Central memory CD8-positive, alpha-beta T cell (primary cell): ENCODE measurements around the gene PASD1.
"Not testable (repeated sequence)": the region's sequence is repeated elsewhere in the genome, so short reads cannot be mapped to it uniquely, and the experiment has no call there.

ENCODE experiments used
- ATAC-seq: fragments of 150-1000 bp; cut with Tn5 transposase; replicated peaks from 2 replicates; pipeline ENCODE4 v1.10.0; 2022; ENCODE audit warnings: mild to moderate bottlenecking, moderate FRiP score, moderate number of reproducible peaks; ENCODE audit not compliant: poor library complexity, severe bottlenecking; ENCODE audit errors: extremely low read depth
- DNase-seq, 2 donors: peaks; one replicate each; pipeline ENCODE4 v3.0.0; 2021; ENCODE audit warnings: low spot score in 2 of 2
- H3K27ac Mint-ChIP-seq: one replicate; pipeline ENCODE4 v1.8.0; 2022; ENCODE audit warnings: low read depth, mild to moderate bottlenecking, moderate library complexity, mixed read lengths
- H3K27me3 Mint-ChIP-seq: one replicate; pipeline ENCODE4 v1.8.0; 2022; ENCODE audit warnings: mixed read lengths
- H3K36me3 Mint-ChIP-seq: one replicate; pipeline ENCODE4 v1.8.0; 2022; ENCODE audit warnings: mild to moderate bottlenecking, moderate library complexity, mixed read lengths; ENCODE audit not compliant: insufficient read depth
- H3K4me1 Mint-ChIP-seq: one replicate; pipeline ENCODE4 v1.8.0; 2022; ENCODE audit warnings: mixed read lengths
- H3K4me3 Mint-ChIP-seq: one replicate; pipeline ENCODE4 v1.8.0; 2022; ENCODE audit warnings: mild to moderate bottlenecking, moderate library complexity, mixed read lengths
- H3K9me3 Mint-ChIP-seq: one replicate; pipeline ENCODE4 v1.8.0; 2022; ENCODE audit warnings: mixed read lengths

PASD1 gene

GRCh38 chrX:151562485-151562884 is 990 bp upstream of the PASD1 start:
- H3K27ac Mint-ChIP-seq, H3K27me3 Mint-ChIP-seq, H3K36me3 Mint-ChIP-seq, ATAC-seq, H3K9me3 Mint-ChIP-seq, DNase-seq, H3K4me1 Mint-ChIP-seq, H3K4me3 Mint-ChIP-seq: not testable (repeated sequence)

DNA sequence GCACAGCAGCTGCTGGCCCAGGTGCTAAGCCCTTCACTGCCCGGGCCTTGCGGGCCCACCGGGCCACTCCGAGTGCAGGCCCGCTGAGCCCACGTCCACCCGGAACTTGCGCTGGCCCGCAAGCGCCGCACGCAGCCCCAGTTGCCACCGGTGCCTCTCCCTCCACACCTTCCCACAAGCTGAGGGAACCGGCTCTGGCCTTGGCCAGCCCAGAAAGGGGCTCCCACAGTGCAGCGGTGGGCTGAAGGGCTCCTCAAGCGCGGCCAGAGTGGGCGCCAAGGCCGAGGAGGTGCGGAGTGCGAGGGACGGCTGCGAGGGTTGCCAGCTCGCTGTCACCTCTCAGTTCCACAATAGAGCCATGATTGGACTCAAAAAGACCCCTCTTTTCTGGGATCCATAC is 472 bp upstream of the PASD1 start:
- H3K27ac Mint-ChIP-seq, H3K9me3 Mint-ChIP-seq, DNase-seq, H3K36me3 Mint-ChIP-seq, H3K4me1 Mint-ChIP-seq, ATAC-seq, H3K27me3 Mint-ChIP-seq, H3K4me3 Mint-ChIP-seq: not testable (repeated sequence)

DNA sequence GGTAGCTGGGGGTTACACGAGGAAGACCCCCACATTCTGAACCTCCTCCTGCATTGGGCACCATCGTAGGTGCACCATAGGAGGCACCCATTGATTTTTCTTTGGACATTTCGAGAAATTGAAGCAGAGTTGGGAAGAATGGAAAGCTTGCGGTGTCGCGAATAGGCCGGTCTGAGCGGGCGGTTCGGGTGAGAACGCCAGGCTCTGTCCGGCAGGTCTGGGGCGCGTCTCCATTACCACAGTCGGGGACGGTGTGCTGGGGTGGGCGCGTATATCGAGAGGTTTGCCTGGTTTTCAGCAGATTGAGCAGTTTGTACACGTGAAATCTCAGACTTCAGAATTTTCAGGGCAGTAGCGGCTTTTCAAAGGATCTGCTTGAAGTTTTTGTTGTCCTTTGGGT is 560 bp downstream of the PASD1 start:
- H3K9me3 Mint-ChIP-seq = no peaks in the 10 kb centered on the region
- DNase-seq (no peak), ATAC-seq (no peak)
- no peak overlapping the region for H3K27ac Mint-ChIP-seq
- peaks cover 4% of the 10 kb centered on the region for H3K36me3 Mint-ChIP-seq
- H3K4me1 Mint-ChIP-seq = no peaks in the 10 kb centered on the region
- H3K27me3 Mint-ChIP-seq = no peaks in the 10 kb centered on the region
- H3K4me3 Mint-ChIP-seq = no peak overlapping the region

DNA sequence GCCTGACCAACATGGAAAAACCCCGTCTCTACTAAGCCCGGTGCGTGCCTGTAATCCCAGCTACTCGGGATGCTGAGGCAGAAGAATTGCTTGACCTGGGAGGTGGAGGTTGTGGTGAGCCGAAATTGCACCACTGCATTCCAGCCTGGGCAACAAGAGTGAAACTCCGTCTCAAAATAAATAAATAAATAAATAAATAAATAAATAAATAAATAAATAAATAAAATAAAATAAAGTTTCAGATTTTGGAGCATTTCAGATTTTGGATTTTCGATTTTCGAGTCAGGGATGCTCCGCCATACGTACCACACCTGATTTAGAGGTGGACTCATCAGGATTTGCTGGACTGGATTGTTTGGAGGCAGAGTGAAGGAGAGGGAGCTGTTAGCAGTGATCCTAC is 3.4 kb downstream of the PASD1 start:
- ATAC-seq, H3K4me3 Mint-ChIP-seq, DNase-seq, H3K27ac Mint-ChIP-seq, H3K27me3 Mint-ChIP-seq, H3K4me1 Mint-ChIP-seq, H3K9me3 Mint-ChIP-seq, H3K36me3 Mint-ChIP-seq: not testable (repeated sequence)

GRCh38 chrX:151570561-151570960 is 7.1 kb downstream of the PASD1 start:
- H3K27ac Mint-ChIP-seq = no peak overlapping the region

GRCh38 chrX:151593384-151593783 is 29.9 kb downstream of the PASD1 start:
- not testable (repeated sequence) for H3K36me3 Mint-ChIP-seq, ATAC-seq, H3K4me3 Mint-ChIP-seq, H3K27ac Mint-ChIP-seq, H3K4me1 Mint-ChIP-seq, H3K9me3 Mint-ChIP-seq, DNase-seq, H3K27me3 Mint-ChIP-seq

More at GRCh38 chrX:151570561-151570960, 7.1 kb downstream of the PASD1 start:
- Mint-ChIP-seq H3K4me3 (no peak overlapping the region), H3K4me1 (no peaks in the 10 kb centered on the region), H3K27me3 (peaks cover 10% of the 10 kb centered on the region), H3K36me3 (no peaks in the 10 kb centered on the region), H3K9me3 (no peaks in the 10 kb centered on the region)
- DNase-seq (no peak), ATAC-seq (no peak)

GRCh38 chrX:151596282-151596681 is 32.8 kb downstream of the PASD1 start:
- no peaks in the 10 kb centered on the region for H3K9me3 Mint-ChIP-seq
- H3K27ac Mint-ChIP-seq = no peak overlapping the region
- DNase-seq = no peak
- peaks cover 1% of the 10 kb centered on the region for H3K36me3 Mint-ChIP-seq
- no peaks in the 10 kb centered on the region for H3K4me1 Mint-ChIP-seq
- no peaks in the 10 kb centered on the region for H3K27me3 Mint-ChIP-seq
- H3K4me3 Mint-ChIP-seq = no peak overlapping the region
- ATAC-seq = no peak

- H3K9me3 Mint-ChIP-seq = no peaks in the 10 kb centered on the region
- no peak for DNase-seq
- H3K27ac Mint-ChIP-seq = no peak overlapping the region
- no peaks in the 10 kb centered on the region for H3K36me3 Mint-ChIP-seq
- ATAC-seq = no peak
- H3K27me3 Mint-ChIP-seq = peaks cover 15% of the 10 kb centered on the region
- no peak overlapping the region for H3K4me3 Mint-ChIP-seq
- no peaks in the 10 kb centered on the region for H3K4me1 Mint-ChIP-seq
These were observed 41.5 kb downstream of the PASD1 start for GRCh38 chrX:151604931-151605330.

- Mint-ChIP-seq H3K27ac (no peak overlapping the region), H3K4me1 (no peaks in the 10 kb centered on the region), H3K36me3 (no peaks in the 10 kb centered on the region), H3K9me3 (no peaks in the 10 kb centered on the region), H3K4me3 (no peak overlapping the region), H3K27me3 (no peaks in the 10 kb centered on the region)
- DNase-seq (no peak), ATAC-seq (no peak)
These were observed 45.7 kb downstream of the PASD1 start for GRCh38 chrX:151609222-151609621.

DNA sequence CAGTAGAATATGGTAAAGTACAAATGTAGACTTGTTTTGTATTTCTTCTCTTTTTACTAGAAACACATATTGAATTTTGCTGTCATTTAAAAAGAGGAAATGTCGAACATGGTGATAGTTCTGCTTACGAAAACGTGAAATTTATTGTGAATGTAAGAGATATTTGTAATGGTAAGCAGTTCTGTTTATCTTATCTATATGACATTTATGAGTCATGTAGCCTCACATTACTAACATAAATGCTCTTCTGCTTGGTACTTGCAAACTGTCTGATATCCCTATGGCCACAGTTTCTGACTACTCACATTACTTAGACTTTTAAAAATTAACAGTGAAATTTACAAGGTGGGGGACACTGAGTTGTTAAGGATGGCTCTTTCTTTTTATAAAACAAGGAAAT is 57.9 kb downstream of the PASD1 start:
- DNase-seq (no peak), ATAC-seq (no peak)
- no peaks in the 10 kb centered on the region for H3K9me3 Mint-ChIP-seq
- no peak overlapping the region for H3K27ac Mint-ChIP-seq
- H3K4me1 Mint-ChIP-seq = no peaks in the 10 kb centered on the region
- no peaks in the 10 kb centered on the region for H3K36me3 Mint-ChIP-seq
- H3K27me3 Mint-ChIP-seq = no peaks in the 10 kb centered on the region
- H3K4me3 Mint-ChIP-seq = no peak overlapping the region

DNA sequence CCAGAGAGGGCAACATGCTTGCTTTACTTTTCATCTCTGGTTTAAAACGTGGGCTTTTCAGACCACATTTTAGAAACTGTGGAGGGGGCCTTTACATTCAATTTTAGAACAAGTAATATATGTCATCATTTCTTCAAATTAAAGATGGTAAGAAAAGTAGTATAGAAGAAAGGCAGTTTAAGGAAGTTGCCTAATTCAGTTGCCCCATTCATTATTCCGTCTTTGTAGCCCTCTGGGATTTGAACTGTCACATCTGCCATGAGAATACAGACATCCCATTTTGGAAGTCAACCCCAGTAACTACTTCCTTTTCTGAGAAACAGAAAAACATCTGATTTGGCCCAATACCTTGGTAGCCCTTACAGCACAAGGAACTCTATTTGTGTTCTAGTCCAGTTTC is 61.2 kb downstream of the PASD1 start:
- Mint-ChIP-seq H3K36me3 (no peaks in the 10 kb centered on the region), H3K4me3 (no peak overlapping the region), H3K4me1 (no peaks in the 10 kb centered on the region), H3K27me3 (no peaks in the 10 kb centered on the region), H3K27ac (no peak overlapping the region), H3K9me3 (no peaks in the 10 kb centered on the region)
- DNase-seq (no peak), ATAC-seq (no peak)

- Mint-ChIP-seq H3K27ac (no peak overlapping the region), H3K4me3 (no peak overlapping the region), H3K27me3 (no peaks in the 10 kb centered on the region), H3K9me3 (no peaks in the 10 kb centered on the region), H3K4me1 (no peaks in the 10 kb centered on the region), H3K36me3 (no peaks in the 10 kb centered on the region)
- no peak for ATAC-seq
- no peak for DNase-seq
These were observed 68.3 kb downstream of the PASD1 start for GRCh38 chrX:151631822-151632221.

DNA sequence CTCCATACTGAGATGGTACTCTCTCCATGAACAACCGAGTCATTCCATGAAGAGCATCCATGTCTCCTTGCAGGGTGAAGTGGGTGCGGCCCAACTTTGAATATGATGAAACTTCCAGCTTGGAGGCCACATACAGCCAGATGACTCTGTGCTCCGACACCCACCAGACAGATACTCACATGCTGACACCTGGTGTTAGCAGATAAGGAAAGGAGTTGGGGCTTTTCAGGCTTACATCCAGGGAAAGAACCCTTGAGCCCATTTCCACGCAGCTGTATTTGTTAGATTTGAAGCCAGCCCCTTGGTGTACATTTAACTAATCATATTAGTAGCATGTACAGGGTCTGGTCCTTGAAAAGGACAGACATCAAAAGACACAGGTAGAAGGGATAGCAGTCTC is 69.7 kb downstream of the PASD1 start:
- no peak for DNase-seq
- Mint-ChIP-seq H3K27ac (no peak overlapping the region), H3K4me3 (no peak overlapping the region), H3K36me3 (no peaks in the 10 kb centered on the region), H3K4me1 (no peaks in the 10 kb centered on the region), H3K9me3 (no peaks in the 10 kb centered on the region), H3K27me3 (no peaks in the 10 kb centered on the region)
- ATAC-seq = no peak

DNA sequence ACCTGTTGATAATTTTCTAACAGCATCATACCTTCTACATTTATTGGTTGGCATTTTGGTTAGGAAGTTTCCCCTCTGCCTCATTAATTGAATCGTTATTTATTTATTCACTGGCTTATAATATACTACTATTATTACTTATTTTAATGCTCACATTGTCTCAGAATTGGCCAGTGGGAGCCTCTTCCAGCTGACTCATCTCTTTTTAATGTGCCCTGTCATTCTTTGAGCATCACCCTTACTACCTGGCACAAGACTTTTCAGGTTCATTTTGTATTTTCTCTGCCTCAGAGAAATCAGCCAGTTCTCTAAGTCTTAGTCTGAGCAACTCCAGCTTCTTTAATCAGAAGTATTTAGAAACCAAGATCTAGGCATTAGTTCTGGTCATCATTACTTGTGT is 71.5 kb downstream of the PASD1 start:
- DNase-seq (no peak), ATAC-seq (no peak)
- no peak overlapping the region for H3K27ac Mint-ChIP-seq
- no peaks in the 10 kb centered on the region for H3K27me3 Mint-ChIP-seq
- H3K4me1 Mint-ChIP-seq = no peaks in the 10 kb centered on the region
- H3K4me3 Mint-ChIP-seq = no peak overlapping the region
- H3K9me3 Mint-ChIP-seq = no peaks in the 10 kb centered on the region
- H3K36me3 Mint-ChIP-seq = no peaks in the 10 kb centered on the region
